HG03060 (cell line): Measurements from ENCODE around the gene BIRC2.
"Not testable (repeated sequence)": the region's sequence is repeated elsewhere in the genome, so short reads cannot be mapped to it uniquely, and the experiment has no call there.

Source experiments
- ATAC-seq: cut with Tn5 transposase; IDR thresholded peaks from one replicate; pipeline ENCODE4 v1.9.1; 2021; ENCODE audit warnings: low read depth, moderate number of reproducible peaks; ENCODE audit not compliant: unreplicated experiment

Gene BIRC2

GRCh38 chr11:102346748-102347461 lies at the start of gene BIRC2:
Gene BIRC2 (plus strand): TSS chr11:102347214. CDS start chr11:102349855, 2,641 bp downstream.
- peak; percentile 65 for ATAC-seq

- ATAC-seq, result not testable (repeated sequence)
Measured at GRCh38 chr11:102300837-102301236, 46.2 kb upstream of the BIRC2 start.

GRCh38 chr11:102302241-102302640 lies 44.8 kb upstream of the BIRC2 start:
- ATAC-seq, result no peak

DNA sequence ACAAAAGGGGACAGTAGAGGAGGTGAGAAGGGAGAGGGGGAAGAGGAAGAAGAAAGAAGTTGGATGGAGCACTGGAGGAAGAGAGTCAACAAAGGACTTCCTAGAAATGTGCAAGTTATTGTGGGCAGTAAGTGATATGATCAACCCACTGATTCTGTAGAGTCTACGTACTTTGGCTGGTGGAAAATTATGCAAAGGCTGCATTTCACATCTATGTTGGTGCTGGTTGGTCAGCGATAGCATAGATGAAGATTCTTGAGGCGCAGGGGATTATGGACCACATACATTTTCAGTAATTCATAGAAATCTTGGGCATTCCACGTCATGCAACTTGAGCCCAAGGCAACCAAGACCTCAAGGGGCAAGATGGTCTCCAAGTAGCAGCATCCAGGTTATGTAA lies 42.3 kb upstream of the BIRC2 start:
- no peak for ATAC-seq

- ATAC-seq, result no peak
Measured at GRCh38 chr11:102305352-102306047, 41.5 kb upstream of the BIRC2 start.

GRCh38 chr11:102306048-102306597 lies 40.9 kb upstream of the BIRC2 start:
- no peak for ATAC-seq

GRCh38 chr11:102306817-102307726 lies 39.9 kb upstream of the BIRC2 start:
- ATAC-seq, result no peak

- ATAC-seq, result no peak
Measured at GRCh38 chr11:102307727-102308038, 39.3 kb upstream of the BIRC2 start.

GRCh38 chr11:102309621-102310541 lies 37.1 kb upstream of the BIRC2 start:
- no peak for ATAC-seq

GRCh38 chr11:102312667-102313066 lies 34.3 kb upstream of the BIRC2 start:
- ATAC-seq, result no peak

DNA sequence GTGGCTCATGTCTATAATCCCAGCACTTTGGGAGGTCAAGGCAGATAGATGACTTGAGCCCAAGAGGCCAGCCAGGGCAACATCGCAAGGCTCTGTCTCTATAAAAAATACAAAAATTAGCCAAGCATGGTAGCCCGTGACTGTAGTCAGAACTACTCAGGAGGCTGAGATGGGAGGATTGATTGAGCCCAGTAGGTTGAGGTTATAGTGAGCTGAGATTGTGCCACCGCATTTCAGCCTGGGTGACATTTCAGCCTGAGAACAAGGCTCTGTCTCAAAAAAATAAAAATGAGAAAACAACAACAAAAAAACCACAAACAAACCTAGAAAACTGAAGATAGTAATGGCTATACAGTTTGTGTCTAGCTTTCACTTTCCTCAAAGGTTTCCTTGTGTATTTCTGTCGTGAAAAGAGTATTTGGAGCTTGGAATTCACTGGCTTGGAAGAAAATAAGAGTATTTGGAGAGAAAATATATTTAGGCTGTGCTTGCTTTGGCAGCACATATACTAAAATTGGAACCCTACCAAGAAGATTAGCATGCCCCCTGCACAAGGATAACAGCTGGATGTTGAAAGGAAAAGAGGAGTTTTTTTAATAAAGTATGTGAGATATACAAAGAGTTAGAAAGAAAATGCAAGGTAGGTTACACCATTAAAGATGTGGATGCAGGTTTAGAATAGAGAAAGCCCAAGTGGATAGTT lies 33.6 kb upstream of the BIRC2 start:
- ATAC-seq, result no peak

- ATAC-seq, result no peak
Measured at GRCh38 chr11:102314784-102315183, 32.2 kb upstream of the BIRC2 start.

- no peak for ATAC-seq
Measured at GRCh38 chr11:102316346-102316904, 30.6 kb upstream of the BIRC2 start.

- peak; percentile 82 for ATAC-seq
Measured at GRCh38 chr11:102317099-102317767, 29.8 kb upstream of the BIRC2 start, which contains the start of gene BIRC3. Gene BIRC3 (plus strand): TSS chr11:102317484. CDS start chr11:102324510, 7,026 bp downstream.

DNA sequence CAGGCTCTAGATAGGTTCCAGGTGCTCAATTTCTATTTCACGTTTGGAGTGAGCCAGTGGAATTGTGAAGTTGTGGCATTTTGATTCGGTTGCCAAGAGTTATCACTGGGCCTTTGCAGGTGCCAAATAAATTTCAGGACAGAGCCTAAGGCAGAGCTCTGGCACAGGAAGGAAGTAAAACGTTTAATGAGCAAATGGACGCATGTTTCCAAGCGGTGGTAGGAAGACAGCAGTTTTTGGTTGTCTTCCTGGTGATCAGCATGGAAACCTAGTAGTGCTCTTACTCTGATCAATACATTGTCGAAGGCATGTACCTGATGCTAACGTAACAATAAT lies 29.3 kb upstream of the BIRC2 start:
- ATAC-seq, result no peak

- ATAC-seq, result peak; percentile 15
Measured at GRCh38 chr11:102318469-102318868, 28.5 kb upstream of the BIRC2 start.

- ATAC-seq, result no peak
Measured at GRCh38 chr11:102319544-102319943, 27.5 kb upstream of the BIRC2 start.

- ATAC-seq, result no peak
Measured at GRCh38 chr11:102320188-102320587, 26.8 kb upstream of the BIRC2 start.
